HK-2 (cell line): Measurements from ENCODE around the gene MUC5AC.

Experiments
- DNase-seq: peaks from one replicate; pipeline ENCODE4 v3.0.0-alpha.2; 2018; ENCODE audit not compliant: unreplicated experiment

Gene MUC5AC

DNA sequence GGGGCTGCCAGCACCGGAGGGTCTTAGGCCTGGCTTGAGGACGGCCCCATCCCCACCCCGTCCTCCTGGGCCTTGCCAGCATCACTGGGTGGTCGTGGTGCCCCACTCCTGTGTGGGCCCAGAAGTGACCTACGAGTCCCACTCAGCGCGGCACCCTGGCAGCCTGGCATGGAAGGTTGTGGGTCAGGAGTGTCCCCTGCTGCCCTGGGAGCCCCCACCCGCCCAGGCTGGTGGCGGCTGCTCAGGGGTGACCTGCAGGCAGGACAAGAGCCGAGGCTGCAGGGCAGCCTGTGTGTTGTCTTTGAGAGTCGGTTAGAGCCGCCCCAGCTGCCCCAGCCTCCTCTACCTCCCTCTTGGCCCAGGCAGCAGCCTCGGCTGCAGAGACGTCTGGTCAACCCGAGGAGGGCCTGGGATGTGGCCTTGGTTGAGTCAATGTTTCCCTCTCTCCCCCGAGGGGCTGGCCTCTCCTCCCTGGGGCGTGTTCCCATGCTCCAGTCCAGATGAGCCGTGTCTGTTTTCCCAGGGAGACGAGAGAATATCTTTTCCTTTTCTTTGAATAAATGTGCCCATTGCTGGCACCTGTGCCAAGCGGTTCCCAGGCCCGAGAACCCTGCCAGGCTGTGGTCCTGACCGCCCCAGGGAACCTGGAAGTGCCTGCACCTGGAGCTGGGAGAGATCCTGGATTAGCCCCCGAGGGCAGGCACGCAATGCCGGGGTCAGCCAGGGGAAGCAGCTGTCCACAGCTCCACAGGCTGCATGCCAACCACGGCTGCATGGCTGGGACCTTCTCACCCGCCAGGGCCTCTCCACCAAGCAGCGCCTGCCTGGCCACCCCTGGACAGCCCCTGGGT lies 35.7 kb upstream of the MUC5AC start:
- no peak for DNase-seq

DNA sequence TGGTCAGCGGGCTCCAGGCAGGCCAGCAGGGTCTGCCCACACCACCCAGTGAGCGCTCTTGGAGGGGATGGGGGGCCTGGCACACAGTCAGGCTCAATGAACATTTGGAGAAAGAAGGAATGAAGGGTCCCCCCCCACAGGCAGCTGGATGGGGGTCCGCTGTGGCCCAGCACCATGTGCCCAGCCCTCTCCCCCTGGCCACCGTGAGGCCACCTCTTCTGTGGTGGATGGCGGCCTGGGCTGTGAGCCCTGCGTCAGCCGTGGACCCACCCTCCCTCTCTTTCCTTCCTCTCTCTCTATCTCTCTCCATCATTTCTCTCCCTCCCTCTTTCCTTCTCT lies 35.1 kb upstream of the MUC5AC start:
- no peak for DNase-seq

DNA sequence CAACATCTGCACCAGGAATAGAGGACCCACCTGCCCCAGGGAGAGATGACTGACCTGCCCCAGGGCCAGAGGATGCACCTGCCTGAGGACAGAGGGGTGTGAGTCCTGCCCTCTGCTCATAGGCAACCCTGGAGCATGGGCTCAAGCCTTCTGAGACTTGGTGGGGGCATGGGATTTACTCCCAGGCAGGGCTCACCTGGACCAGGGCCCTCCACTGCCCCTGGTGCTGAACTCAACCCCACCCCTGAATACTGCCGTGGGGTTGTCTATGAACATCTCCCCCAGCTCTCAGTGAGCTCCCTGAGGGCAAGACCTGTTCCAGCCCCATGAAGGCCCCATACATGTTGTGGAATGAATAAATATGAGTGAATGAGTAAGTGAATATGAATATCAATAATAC lies 33.8 kb upstream of the MUC5AC start:
- DNase-seq: no peak

- no peak for DNase-seq
Measured at GRCh38 chr11:1125803-1126202, 31.9 kb upstream of the MUC5AC start.

DNA sequence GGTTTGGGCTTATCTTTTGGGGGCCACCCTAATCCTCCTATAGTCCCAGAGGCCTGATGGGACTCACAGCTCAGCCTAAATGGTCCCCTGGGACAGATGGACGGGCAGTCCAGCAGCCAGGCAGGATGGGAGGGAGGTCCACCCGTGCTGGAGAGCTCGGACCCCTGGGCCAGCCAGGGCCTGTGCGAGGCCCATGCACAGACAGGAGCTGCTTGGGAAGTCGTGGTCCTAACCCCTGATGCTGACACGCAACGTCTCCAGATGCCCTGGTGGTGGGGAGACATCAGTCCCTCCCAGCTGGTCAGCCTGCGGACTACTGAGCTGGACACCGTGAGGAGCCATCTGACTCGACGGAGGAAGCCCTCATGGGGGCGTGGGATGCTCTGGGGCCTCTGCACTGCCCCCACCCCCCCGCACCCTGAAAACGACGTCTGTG lies 31.2 kb upstream of the MUC5AC start:
- DNase-seq: no peak

DNA sequence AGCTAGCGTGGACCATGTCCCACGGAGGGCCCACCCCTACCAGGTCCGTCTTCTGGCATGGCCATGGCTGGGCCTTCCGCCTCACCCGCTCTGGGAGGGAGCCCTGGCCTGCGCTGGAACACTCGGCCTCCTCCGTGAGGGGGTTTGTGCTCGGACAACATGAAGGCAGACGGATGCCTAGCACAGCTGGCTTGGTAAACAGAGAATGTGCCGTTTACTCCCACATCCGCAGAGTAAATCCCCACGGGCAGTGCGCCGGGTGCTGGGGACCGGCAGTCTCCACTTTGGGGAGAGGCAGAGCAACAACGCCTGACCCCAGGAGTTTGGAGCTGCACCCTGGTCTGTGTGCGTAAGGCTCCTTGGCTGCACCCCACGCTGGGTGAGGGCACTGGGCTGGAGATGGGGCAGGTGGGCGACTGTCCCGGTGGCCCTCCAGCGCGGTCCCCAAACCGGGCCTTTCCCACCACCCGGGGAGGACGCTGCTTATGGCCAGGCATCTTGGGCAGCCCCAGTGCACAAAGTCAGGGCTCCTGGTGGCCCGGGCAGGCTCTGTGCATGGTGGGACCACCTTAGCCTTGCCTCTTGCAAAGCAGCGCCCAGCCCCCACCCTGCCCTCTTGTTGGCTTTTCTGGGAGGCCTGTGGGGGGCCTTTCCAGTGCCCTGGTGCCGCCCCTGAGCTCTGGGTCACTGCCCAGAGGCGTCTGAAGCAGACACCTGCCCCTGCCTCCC lies 30.7 kb upstream of the MUC5AC start:
- DNase-seq: no peak

- DNase-seq: no peak
Measured at GRCh38 chr11:1127664-1128162, 30.0 kb upstream of the MUC5AC start.

GRCh38 chr11:1128311-1129142 lies 29.2 kb upstream of the MUC5AC start:
- DNase-seq: no peak

- no peak for DNase-seq
Measured at GRCh38 chr11:1129143-1129610, 28.6 kb upstream of the MUC5AC start.

- no peak for DNase-seq
Measured at GRCh38 chr11:1129611-1130160, 28.1 kb upstream of the MUC5AC start.

- no peak for DNase-seq
Measured at GRCh38 chr11:1130276-1131032, 27.3 kb upstream of the MUC5AC start.

GRCh38 chr11:1131033-1131911 lies 26.5 kb upstream of the MUC5AC start:
- DNase-seq: no peak

DNA sequence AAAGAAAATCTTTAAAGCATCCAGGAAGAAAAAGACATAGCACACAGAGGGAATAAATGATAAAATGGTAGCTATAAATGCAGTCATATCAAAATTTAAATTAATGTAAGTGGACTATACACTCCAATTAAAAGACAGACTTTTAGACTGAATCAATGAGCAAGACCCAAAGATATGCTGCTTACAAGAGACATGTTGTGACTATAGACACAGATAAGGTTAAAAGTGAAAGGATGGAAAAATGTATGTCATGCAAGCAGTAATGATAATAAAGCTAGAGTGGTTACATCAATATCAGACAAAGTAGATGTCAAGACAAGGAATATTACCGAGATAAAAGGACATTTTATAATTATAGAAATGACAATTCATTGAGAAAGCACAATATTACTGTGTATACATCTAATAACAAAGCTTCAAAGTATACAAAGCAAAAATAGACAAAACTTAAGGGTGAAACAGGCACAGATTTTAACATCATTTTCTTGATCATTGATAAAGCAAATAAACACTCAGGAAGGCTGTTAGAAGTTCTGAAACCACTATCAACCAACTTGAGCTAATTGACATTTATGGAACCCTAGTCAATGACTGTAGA lies 22.8 kb upstream of the MUC5AC start:
- DNase-seq: no peak

DNA sequence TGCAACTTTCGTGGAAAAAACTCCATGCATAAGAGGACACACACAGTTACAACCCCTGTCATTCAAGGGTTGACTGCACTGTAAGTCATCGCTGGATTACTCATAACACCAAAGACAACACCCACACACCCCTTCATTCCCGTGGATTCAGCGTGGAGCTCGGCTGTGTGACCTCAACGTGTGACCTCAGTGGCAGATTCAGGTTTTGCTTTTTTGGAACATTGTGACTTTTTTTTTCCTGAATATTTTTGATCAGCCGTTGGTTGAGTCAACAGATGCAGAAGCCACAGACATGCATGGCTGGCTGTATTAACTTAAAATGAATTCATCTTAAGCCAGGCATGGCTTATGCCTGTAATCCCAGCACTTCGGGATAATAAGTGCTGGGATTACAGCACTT lies 19.7 kb upstream of the MUC5AC start:
- peak; percentile 37 for DNase-seq

- no peak for DNase-seq
Measured at GRCh38 chr11:1139441-1140083, 18.2 kb upstream of the MUC5AC start.

DNA sequence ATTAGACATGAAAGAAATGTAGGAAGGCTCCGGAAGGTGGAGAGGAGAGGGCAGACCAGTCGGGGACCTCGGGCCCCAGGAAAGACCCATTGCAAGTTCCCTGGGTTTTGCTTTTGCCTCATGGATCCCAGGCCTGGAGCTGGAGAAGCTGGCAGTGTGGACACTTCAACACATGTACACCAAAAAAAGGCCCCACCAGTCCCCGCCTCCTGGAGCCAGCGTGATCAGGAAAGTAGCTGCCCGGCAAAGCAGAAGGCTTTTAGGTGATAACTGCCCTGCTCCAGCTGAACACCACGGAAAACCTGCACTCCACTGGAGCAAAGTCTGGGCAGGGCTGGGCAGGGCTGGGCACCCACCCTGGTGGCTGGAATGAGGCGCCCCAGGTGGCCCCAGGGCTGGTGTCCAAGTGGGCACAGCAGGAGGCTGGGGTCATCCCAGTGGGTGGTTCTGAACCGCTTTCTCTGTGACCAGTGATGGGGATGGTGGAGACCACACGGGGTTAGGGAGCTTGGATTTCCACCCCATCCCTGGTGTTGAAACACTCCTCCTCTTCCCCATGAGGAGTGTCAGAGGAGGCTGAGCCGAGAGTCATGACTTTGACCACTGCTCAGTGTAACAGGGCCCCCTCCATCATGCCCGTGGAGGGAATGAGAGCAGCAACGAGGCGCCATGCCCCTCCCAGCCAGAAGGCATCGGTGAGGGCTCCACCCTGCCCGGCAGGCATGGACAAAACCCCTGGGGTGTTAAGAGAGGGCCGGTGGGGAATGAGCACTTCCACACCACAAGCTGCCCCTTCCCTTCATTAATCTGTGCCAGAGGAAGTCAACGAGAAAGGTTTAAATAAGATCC lies 16.9 kb upstream of the MUC5AC start:
- DNase-seq: no peak

DNA sequence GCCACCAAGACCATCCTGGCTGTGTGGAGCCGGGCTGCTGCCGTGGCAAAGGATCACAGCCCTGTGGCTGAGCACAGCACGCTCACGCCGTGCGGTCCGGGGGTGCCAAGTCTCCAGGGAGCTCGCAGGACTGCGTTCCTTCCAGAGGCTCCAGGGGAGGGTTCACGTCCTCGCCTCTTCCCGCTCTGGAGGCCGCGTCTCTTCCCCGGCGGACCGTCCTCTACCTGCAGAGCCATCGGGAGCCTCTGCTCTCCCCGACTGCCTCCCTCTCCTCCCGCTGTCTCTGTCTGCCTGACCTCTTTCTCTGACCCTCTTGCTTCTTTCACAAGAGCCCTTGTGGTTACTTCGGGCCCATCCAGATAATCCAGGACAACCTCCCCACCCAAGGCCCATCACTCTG lies 11.4 kb upstream of the MUC5AC start:
- DNase-seq: no peak

DNA sequence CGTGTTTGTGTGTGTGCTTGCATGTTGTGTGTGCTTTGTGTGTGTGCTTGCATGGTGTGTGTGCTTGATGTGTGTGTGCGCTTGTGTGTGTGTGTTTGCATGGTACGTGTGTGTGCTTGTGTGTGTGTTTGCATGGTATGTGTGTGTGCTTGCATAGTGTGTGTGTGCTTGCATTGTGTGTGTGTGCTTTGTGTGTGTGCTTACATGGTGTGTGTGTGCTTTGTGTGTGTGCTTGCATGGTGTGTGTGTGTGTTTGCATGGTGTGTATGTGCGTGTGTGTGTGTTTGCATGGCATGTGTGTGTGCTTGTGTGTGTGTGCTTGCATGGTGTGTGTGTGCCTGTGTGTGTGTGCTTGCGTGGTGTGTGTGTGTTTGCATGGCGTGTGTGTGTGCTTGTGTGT lies 10.0 kb upstream of the MUC5AC start:
- DNase-seq: no peak
